ENCODE data around the gene KLHL7. TPM values are rescaled to one million over a fixed set of nuclear protein-coding genes. Genes with fewer than 3 reads are reported as not detected.
"Not testable (repeated sequence)": the region's sequence is repeated elsewhere in the genome, so short reads cannot be mapped to it uniquely, and the experiment has no call there.

KLHL7 gene
- total RNA-seq, 2 experiments from 2014 or later: 16.6 to 19.1 TPM

GRCh38 chr7:23183279-23184012, 77.9 kb downstream of the KLHL7 start:
- no peak for DNase-seq
- Mint-ChIP-seq H3K27ac (peak overlapping the region; percentile 96), H3K4me3 (peak overlapping the region; percentile 92), H3K27me3 (no peaks in the 10 kb centered on the region), H3K9me3 (no peaks in the 10 kb centered on the region), H3K4me1 (peaks cover 30% of the 10 kb centered on the region), H3K36me3 (peaks cover 30% of the 10 kb centered on the region)

GRCh38 chr7:23184291-23184690, 78.7 kb downstream of the KLHL7 start:
- Mint-ChIP-seq H3K4me3 (peak overlapping the region; percentile 92), H3K9me3 (no peaks in the 10 kb centered on the region), H3K4me1 (peaks cover 30% of the 10 kb centered on the region), H3K27ac (no peak overlapping the region), H3K27me3 (no peaks in the 10 kb centered on the region), H3K36me3 (peaks cover 37% of the 10 kb centered on the region)
- no peak for DNase-seq

- H3K27me3 Mint-ChIP-seq: no peaks in the 10 kb centered on the region
- H3K27ac Mint-ChIP-seq: no peak overlapping the region
- peaks cover 30% of the 10 kb centered on the region for H3K4me1 Mint-ChIP-seq
- no peaks in the 10 kb centered on the region for H3K9me3 Mint-ChIP-seq
- H3K4me3 Mint-ChIP-seq: peak overlapping the region; percentile 4
- DNase-seq: no peak
- H3K36me3 Mint-ChIP-seq: peaks cover 40% of the 10 kb centered on the region
These were observed 79.2 kb downstream of the KLHL7 start for GRCh38 chr7:23184709-23185359.

GRCh38 chr7:23185980-23186379, 80.4 kb downstream of the KLHL7 start:
- peaks cover 25% of the 10 kb centered on the region for H3K4me1 Mint-ChIP-seq
- H3K27ac Mint-ChIP-seq: no peak overlapping the region
- no peak for DNase-seq
- no peaks in the 10 kb centered on the region for H3K27me3 Mint-ChIP-seq
- peaks cover 43% of the 10 kb centered on the region for H3K36me3 Mint-ChIP-seq
- H3K9me3 Mint-ChIP-seq: no peaks in the 10 kb centered on the region
- H3K4me3 Mint-ChIP-seq: no peak overlapping the region

- no peak for DNase-seq
- no peaks in the 10 kb centered on the region for H3K9me3 Mint-ChIP-seq
- no peak overlapping the region for H3K4me3 Mint-ChIP-seq
- peaks cover 4% of the 10 kb centered on the region for H3K4me1 Mint-ChIP-seq
- H3K27ac Mint-ChIP-seq: no peak overlapping the region
- H3K36me3 Mint-ChIP-seq: peaks cover 31% of the 10 kb centered on the region
- H3K27me3 Mint-ChIP-seq: no peaks in the 10 kb centered on the region
These were observed 85.4 kb downstream of the KLHL7 start for GRCh38 chr7:23191022-23191421.

- not testable (repeated sequence) for DNase-seq, H3K27ac Mint-ChIP-seq, H3K27me3 Mint-ChIP-seq, H3K4me3 Mint-ChIP-seq, H3K9me3 Mint-ChIP-seq, H3K4me1 Mint-ChIP-seq
- peaks cover 36% of the 10 kb centered on the region for H3K36me3 Mint-ChIP-seq
These were observed 88.2 kb downstream of the KLHL7 start for GRCh38 chr7:23193650-23194227.

GRCh38 chr7:23196306-23196705, 90.7 kb downstream of the KLHL7 start:
- Mint-ChIP-seq H3K9me3 (no peaks in the 10 kb centered on the region), H3K4me1 (no peaks in the 10 kb centered on the region), H3K4me3 (no peak overlapping the region), H3K36me3 (peaks cover 35% of the 10 kb centered on the region), H3K27ac (no peak overlapping the region), H3K27me3 (no peaks in the 10 kb centered on the region)
- no peak for DNase-seq

GRCh38 chr7:23197745-23198144, 92.2 kb downstream of the KLHL7 start:
- not testable (repeated sequence) for H3K27me3 Mint-ChIP-seq

GRCh38 chr7:23200331-23200730, 94.7 kb downstream of the KLHL7 start:
- Mint-ChIP-seq H3K27ac (no peak overlapping the region), H3K9me3 (peaks cover 3% of the 10 kb centered on the region), H3K36me3 (peaks cover 46% of the 10 kb centered on the region), H3K27me3 (peaks cover 9% of the 10 kb centered on the region), H3K4me3 (no peak overlapping the region), H3K4me1 (peaks cover 3% of the 10 kb centered on the region)
- no peak for DNase-seq

More at GRCh38 chr7:23197745-23198144, 92.2 kb downstream of the KLHL7 start:
- not testable (repeated sequence) for H3K9me3 Mint-ChIP-seq, DNase-seq, H3K4me3 Mint-ChIP-seq, H3K4me1 Mint-ChIP-seq
- Mint-ChIP-seq H3K27ac (peak overlapping the region; percentile 17), H3K36me3 (peaks cover 35% of the 10 kb centered on the region)

- Mint-ChIP-seq H3K4me3 (no peak overlapping the region), H3K27me3 (peaks cover 28% of the 10 kb centered on the region), H3K27ac (no peak overlapping the region), H3K36me3 (peaks cover 33% of the 10 kb centered on the region), H3K4me1 (peaks cover 6% of the 10 kb centered on the region), H3K9me3 (peaks cover 3% of the 10 kb centered on the region)
- DNase-seq: no peak
These were observed 98.7 kb downstream of the KLHL7 start for GRCh38 chr7:23204241-23204640.

- Mint-ChIP-seq H3K4me1 (peaks cover 6% of the 10 kb centered on the region), H3K4me3 (no peak overlapping the region), H3K27me3 (peaks cover 28% of the 10 kb centered on the region), H3K36me3 (peaks cover 27% of the 10 kb centered on the region), H3K9me3 (peaks cover 3% of the 10 kb centered on the region), H3K27ac (peak overlapping the region; percentile 26)
- no peak for DNase-seq
These were observed 100.0 kb downstream of the KLHL7 start for GRCh38 chr7:23205577-23205908.

GRCh38 chr7:23205909-23206767, 100.6 kb downstream of the KLHL7 start:
- H3K4me1 Mint-ChIP-seq: peaks cover 6% of the 10 kb centered on the region
- H3K9me3 Mint-ChIP-seq: peaks cover 3% of the 10 kb centered on the region
- H3K27ac Mint-ChIP-seq: peak overlapping the region; percentile 64
- DNase-seq: peak; percentile 34
- H3K36me3 Mint-ChIP-seq: peaks cover 25% of the 10 kb centered on the region
- peak overlapping the region; percentile 55 for H3K4me3 Mint-ChIP-seq
- H3K27me3 Mint-ChIP-seq: peaks cover 28% of the 10 kb centered on the region

GRCh38 chr7:23207021-23207420, 101.4 kb downstream of the KLHL7 start:
- DNase-seq: no peak
- H3K36me3 Mint-ChIP-seq: peaks cover 23% of the 10 kb centered on the region
- peaks cover 28% of the 10 kb centered on the region for H3K27me3 Mint-ChIP-seq
- H3K27ac Mint-ChIP-seq: peak overlapping the region; percentile 64
- peaks cover 3% of the 10 kb centered on the region for H3K9me3 Mint-ChIP-seq
- H3K4me3 Mint-ChIP-seq: peak overlapping the region; percentile 55
- H3K4me1 Mint-ChIP-seq: peaks cover 6% of the 10 kb centered on the region

GRCh38 chr7:23207884-23208283, 102.3 kb downstream of the KLHL7 start:
- peaks cover 20% of the 10 kb centered on the region for H3K36me3 Mint-ChIP-seq
- no peak overlapping the region for H3K4me3 Mint-ChIP-seq
- H3K9me3 Mint-ChIP-seq: peaks cover 3% of the 10 kb centered on the region
- peaks cover 6% of the 10 kb centered on the region for H3K4me1 Mint-ChIP-seq
- peaks cover 28% of the 10 kb centered on the region for H3K27me3 Mint-ChIP-seq
- H3K27ac Mint-ChIP-seq: no peak overlapping the region
- no peak for DNase-seq

- peaks cover 28% of the 10 kb centered on the region for H3K27me3 Mint-ChIP-seq
- peaks cover 6% of the 10 kb centered on the region for H3K4me1 Mint-ChIP-seq
- H3K4me3 Mint-ChIP-seq: no peak overlapping the region
- peaks cover 20% of the 10 kb centered on the region for H3K36me3 Mint-ChIP-seq
- H3K27ac Mint-ChIP-seq: no peak overlapping the region
- no peak for DNase-seq
- H3K9me3 Mint-ChIP-seq: peaks cover 3% of the 10 kb centered on the region
These were observed 102.7 kb downstream of the KLHL7 start for GRCh38 chr7:23208316-23208715.

Measured in activated naive CD8-positive, alpha-beta T cell treated with anti-CD3 and anti-CD28 coated beads for 36 hours (primary cell).